ENCODE data around the gene EIF3L.

Gene EIF3L

DNA sequence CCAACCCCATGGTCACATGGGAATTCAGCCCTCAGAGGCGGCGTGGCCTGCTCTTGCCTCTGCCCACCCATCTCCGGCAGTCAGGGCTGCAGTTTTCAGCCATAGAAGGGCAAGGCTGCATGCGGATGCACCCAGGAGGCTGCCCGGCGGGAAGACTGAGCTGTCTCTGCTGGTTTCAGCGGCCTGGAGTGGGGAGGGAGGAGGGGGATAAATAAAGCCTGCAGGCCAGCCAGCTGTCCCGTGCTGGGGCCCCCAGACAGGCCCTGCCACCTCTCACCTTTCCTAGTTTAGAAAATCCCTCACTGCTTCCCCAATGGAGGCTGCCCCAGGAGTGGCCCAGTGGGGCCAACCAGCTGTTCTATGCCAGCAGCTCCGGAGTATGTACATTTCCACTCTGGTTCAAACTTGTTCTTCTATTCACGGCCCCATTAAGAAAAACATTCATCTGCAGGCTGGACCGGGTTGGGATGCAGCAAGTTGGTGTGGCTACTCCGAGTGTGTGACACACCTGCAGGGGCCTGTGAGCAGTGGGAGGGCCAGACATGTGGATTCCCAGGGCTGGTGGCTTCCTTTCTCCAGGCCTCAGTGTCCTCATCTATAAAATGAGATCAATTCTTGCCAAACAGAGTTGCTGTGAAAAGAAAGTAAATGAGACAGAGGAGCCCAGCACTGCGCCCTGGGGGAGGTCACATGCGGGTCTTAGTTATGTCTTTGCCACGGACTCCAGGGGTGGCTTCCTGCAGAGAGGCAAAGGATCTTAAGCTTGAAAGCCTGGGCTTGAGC lies 61.9 kb downstream of the EIF3L start:
- no peaks in the 10 kb centered on the region; the same call in 1 of the 2 replicates for H3K36me3 ChIP-seq (ENCODE audit: insufficient read depth, low read length)
- no peak for TF ChIP-seq POLR2AphosphoS5 (IDR thresholded peaks at IDR 0.05; ENCODE audit: borderline replicate concordance, low read depth, low read length)
- no peak for TF ChIP-seq EZH2 (IDR thresholded peaks at IDR 0.05)
- no peak for TF ChIP-seq FOXP2 (optimal IDR thresholded peaks at IDR 0.05; ENCODE audit: control extremely low read depth, extremely low read length, insufficient read depth)

GRCh38 chr22:37911697-37912096 lies 62.5 kb downstream of the EIF3L start:
- Histone ChIP-seq H3K27ac (no peak overlapping the region), H3K9me3 (ENCODE audit: low read depth, low read length) (no peaks in the 10 kb centered on the region), H3K9ac (ENCODE audit: insufficient read length) (no peak overlapping the region), H3K36me3 (ENCODE audit: insufficient read depth, low read length) (peaks cover 4% of the 10 kb centered on the region; the same call in 1 of the 2 replicates), H3K4me3 (no peak overlapping the region)
- TF ChIP-seq FOXP2 (optimal IDR thresholded peaks at IDR 0.05; ENCODE audit: control extremely low read depth, extremely low read length, insufficient read depth), result no peak
- no peak for TF ChIP-seq POLR2AphosphoS5 (IDR thresholded peaks at IDR 0.05; ENCODE audit: borderline replicate concordance, low read depth, low read length)
- TF ChIP-seq EZH2 (IDR thresholded peaks at IDR 0.05), result no peak
- DNase-seq (ENCODE audit: low read depth, low spot score), result no peak

More for the DNA sequence above, 61.9 kb downstream of the EIF3L start:
- no peak overlapping the region for H3K27ac ChIP-seq
- H3K9ac ChIP-seq (ENCODE audit: insufficient read length), result no peak overlapping the region
- H3K4me3 ChIP-seq, result no peak overlapping the region
- H3K9me3 ChIP-seq (ENCODE audit: low read depth, low read length), result no peaks in the 10 kb centered on the region
- DNase-seq (ENCODE audit: low read depth, low spot score), result no peak

DNA sequence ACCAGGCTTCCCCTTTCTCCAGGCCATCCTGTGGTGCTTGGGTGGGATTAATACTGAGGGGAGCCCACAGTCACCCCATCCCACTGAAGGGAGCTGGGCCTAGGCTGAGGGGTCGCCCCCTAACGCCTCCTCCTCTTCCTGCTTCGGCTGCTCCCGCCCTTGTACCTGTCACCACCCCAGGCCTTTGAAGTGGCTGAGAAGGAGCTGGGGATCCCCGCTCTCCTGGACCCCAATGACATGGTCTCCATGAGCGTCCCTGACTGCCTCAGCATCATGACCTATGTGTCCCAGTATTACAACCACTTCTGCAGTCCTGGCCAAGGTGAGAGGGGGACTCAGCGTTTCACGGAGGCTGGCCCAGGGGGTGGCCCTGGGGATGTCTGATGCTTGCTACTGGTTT lies 63.0 kb downstream of the EIF3L start:
- H3K36me3 ChIP-seq (ENCODE audit: insufficient read depth, low read length), result peaks cover 5% of the 10 kb centered on the region; the same call in 1 of the 2 replicates
- no peak overlapping the region for H3K9ac ChIP-seq (ENCODE audit: insufficient read length)
- H3K4me3 ChIP-seq, result no peak overlapping the region
- H3K9me3 ChIP-seq (ENCODE audit: low read depth, low read length), result no peaks in the 10 kb centered on the region
- no peak for DNase-seq (ENCODE audit: low read depth, low spot score)
- TF ChIP-seq FOXP2 (optimal IDR thresholded peaks at IDR 0.05; ENCODE audit: control extremely low read depth, extremely low read length, insufficient read depth), result no peak
- TF ChIP-seq EZH2 (IDR thresholded peaks at IDR 0.05), result no peak
- TF ChIP-seq POLR2AphosphoS5 (IDR thresholded peaks at IDR 0.05; ENCODE audit: borderline replicate concordance, low read depth, low read length), result no peak
- H3K27ac ChIP-seq, result no peak overlapping the region

- peaks cover 16% of the 10 kb centered on the region; the same call in 1 of the 2 replicates for H3K36me3 ChIP-seq (ENCODE audit: insufficient read depth, low read length)
- no peak overlapping the region for H3K27ac ChIP-seq
- no peak for TF ChIP-seq POLR2AphosphoS5 (IDR thresholded peaks at IDR 0.05; ENCODE audit: borderline replicate concordance, low read depth, low read length)
- no peak overlapping the region for H3K9ac ChIP-seq (ENCODE audit: insufficient read length)
- H3K4me3 ChIP-seq, result no peak overlapping the region
- DNase-seq (ENCODE audit: low read depth, low spot score), result no peak
- H3K9me3 ChIP-seq (ENCODE audit: low read depth, low read length), result no peaks in the 10 kb centered on the region
These were observed 64.1 kb downstream of the EIF3L start for GRCh38 chr22:37913233-37913721.

- H3K4me3 ChIP-seq, result no peak overlapping the region
- no peaks in the 10 kb centered on the region for H3K9me3 ChIP-seq (ENCODE audit: low read depth, low read length)
- H3K9ac ChIP-seq (ENCODE audit: insufficient read length), result no peak overlapping the region
- TF ChIP-seq FOXP2 (optimal IDR thresholded peaks at IDR 0.05; ENCODE audit: control extremely low read depth, extremely low read length, insufficient read depth), result no peak
- TF ChIP-seq POLR2AphosphoS5 (IDR thresholded peaks at IDR 0.05; ENCODE audit: borderline replicate concordance, low read depth, low read length), result no peak
- H3K36me3 ChIP-seq (ENCODE audit: insufficient read depth, low read length), result peaks cover 24% of the 10 kb centered on the region; the same call in 1 of the 2 replicates
- DNase-seq (ENCODE audit: low read depth, low spot score), result no peak
- H3K27ac ChIP-seq, result no peak overlapping the region
These were observed 67.1 kb downstream of the EIF3L start for GRCh38 chr22:37916311-37916710.

GRCh38 chr22:37917874-37918548 lies 68.8 kb downstream of the EIF3L start:
- H3K9me3 ChIP-seq (ENCODE audit: low read depth, low read length), result no peaks in the 10 kb centered on the region
- no peak overlapping the region for H3K4me3 ChIP-seq
- H3K27ac ChIP-seq, result no peak overlapping the region
- TF ChIP-seq EZH2 (IDR thresholded peaks at IDR 0.05) (no peak), FOXP2 (optimal IDR thresholded peaks at IDR 0.05; ENCODE audit: control extremely low read depth, extremely low read length, insufficient read depth) (no peak), POLR2AphosphoS5 (IDR thresholded peaks at IDR 0.05; ENCODE audit: borderline replicate concordance, low read depth, low read length) (no peak)
- H3K9ac ChIP-seq (ENCODE audit: insufficient read length), result no peak overlapping the region
- no peak for DNase-seq (ENCODE audit: low read depth, low spot score)
- peaks cover 24% of the 10 kb centered on the region; the same call in 1 of the 2 replicates for H3K36me3 ChIP-seq (ENCODE audit: insufficient read depth, low read length)

- Histone ChIP-seq H3K9ac (ENCODE audit: insufficient read length) (no peak overlapping the region), H3K36me3 (ENCODE audit: insufficient read depth, low read length) (peaks cover 24% of the 10 kb centered on the region; the same call in 1 of the 2 replicates), H3K9me3 (ENCODE audit: low read depth, low read length) (no peaks in the 10 kb centered on the region), H3K27ac (no peak overlapping the region), H3K4me3 (no peak overlapping the region)
- TF ChIP-seq POLR2AphosphoS5 (IDR thresholded peaks at IDR 0.05; ENCODE audit: borderline replicate concordance, low read depth, low read length) (no peak), EZH2 (IDR thresholded peaks at IDR 0.05) (no peak), FOXP2 (optimal IDR thresholded peaks at IDR 0.05; ENCODE audit: control extremely low read depth, extremely low read length, insufficient read depth) (no peak)
- DNase-seq (ENCODE audit: low read depth, low spot score), result no peak
These were observed 69.5 kb downstream of the EIF3L start for GRCh38 chr22:37918580-37919270.

DNA sequence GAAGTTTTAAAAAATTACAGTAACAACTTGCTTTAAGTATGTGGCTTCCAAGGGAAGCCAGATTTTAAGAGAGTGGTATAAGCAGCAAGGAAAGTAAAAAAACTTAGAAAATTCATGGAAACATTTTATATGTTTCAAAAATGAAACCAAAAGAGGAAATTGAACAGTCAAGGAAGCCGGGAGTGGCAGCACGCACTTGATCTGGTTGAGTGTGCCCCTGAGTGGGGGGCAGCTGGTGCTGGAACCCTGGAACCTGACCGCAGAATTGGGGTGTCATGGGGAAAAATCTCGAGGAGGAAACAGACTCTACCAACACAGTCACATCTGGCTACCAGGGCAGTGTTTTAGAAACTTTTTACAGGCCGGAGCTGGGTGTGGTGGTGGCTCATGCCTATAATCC lies 70.9 kb downstream of the EIF3L start:
- no peak overlapping the region for H3K27ac ChIP-seq

More for the DNA sequence above, 70.9 kb downstream of the EIF3L start:
- Histone ChIP-seq H3K9me3 (ENCODE audit: low read depth, low read length) (no peaks in the 10 kb centered on the region), H3K4me3 (no peak overlapping the region), H3K36me3 (ENCODE audit: insufficient read depth, low read length) (peaks cover 24% of the 10 kb centered on the region; the same call in 1 of the 2 replicates), H3K9ac (ENCODE audit: insufficient read length) (no peak overlapping the region)
- DNase-seq (ENCODE audit: low read depth, low spot score), result no peak
- TF ChIP-seq POLR2AphosphoS5 (IDR thresholded peaks at IDR 0.05; ENCODE audit: borderline replicate concordance, low read depth, low read length), result no peak
- no peak for TF ChIP-seq FOXP2 (optimal IDR thresholded peaks at IDR 0.05; ENCODE audit: control extremely low read depth, extremely low read length, insufficient read depth)
- no peak for TF ChIP-seq EZH2 (IDR thresholded peaks at IDR 0.05)
